AG10803 (cell line): ENCODE measurements around the gene PTPRD.

Experiments used
- DNase-seq: peaks from one replicate; pipeline ENCODE4 v3.0.0; 2010; ENCODE audit warnings: low read depth
- H3K4me3 ChIP-seq: 2 replicates; pipeline ENCODE4 v1.5.1; 2011; ENCODE audit warnings: mild to moderate bottlenecking, low read length, control low read depth
- TF ChIP-seq, protein P1 (sequence below): conservative IDR thresholded peaks from 2 replicates; pipeline ENCODE4 v1.5.1; 2011; ENCODE audit warnings: mild to moderate bottlenecking, low read length, control low read depth, inconsistent platforms

The PTPRD gene

DNA sequence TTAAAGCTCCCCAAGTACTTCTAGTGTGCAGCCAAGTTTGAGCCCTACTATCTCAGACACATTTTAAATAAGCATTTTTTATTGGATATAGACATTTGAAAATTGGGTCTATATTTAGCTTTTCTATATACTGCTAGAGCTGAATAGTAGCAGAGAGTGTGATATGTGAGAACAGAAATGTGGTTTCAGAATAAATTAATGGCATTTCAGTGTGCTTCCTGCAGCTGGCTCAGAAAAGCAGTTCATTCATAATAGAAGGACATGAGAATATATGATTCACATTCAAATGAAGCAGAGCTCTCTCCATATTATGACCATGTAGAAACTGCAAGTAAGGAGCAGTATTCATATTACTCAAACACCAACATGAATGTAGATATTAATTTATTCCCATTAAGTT, 464.0 kb downstream of the PTPRD start:
- no peak for DNase-seq
- no peak overlapping the region for H3K4me3 ChIP-seq
- TF ChIP-seq, protein P1, sequence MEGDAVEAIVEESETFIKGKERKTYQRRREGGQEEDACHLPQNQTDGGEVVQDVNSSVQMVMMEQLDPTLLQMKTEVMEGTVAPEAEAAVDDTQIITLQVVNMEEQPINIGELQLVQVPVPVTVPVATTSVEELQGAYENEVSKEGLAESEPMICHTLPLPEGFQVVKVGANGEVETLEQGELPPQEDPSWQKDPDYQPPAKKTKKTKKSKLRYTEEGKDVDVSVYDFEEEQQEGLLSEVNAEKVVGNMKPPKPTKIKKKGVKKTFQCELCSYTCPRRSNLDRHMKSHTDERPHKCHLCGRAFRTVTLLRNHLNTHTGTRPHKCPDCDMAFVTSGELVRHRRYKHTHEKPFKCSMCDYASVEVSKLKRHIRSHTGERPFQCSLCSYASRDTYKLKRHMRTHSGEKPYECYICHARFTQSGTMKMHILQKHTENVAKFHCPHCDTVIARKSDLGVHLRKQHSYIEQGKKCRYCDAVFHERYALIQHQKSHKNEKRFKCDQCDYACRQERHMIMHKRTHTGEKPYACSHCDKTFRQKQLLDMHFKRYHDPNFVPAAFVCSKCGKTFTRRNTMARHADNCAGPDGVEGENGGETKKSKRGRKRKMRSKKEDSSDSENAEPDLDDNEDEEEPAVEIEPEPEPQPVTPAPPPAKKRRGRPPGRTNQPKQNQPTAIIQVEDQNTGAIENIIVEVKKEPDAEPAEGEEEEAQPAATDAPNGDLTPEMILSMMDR: no peak

DNA sequence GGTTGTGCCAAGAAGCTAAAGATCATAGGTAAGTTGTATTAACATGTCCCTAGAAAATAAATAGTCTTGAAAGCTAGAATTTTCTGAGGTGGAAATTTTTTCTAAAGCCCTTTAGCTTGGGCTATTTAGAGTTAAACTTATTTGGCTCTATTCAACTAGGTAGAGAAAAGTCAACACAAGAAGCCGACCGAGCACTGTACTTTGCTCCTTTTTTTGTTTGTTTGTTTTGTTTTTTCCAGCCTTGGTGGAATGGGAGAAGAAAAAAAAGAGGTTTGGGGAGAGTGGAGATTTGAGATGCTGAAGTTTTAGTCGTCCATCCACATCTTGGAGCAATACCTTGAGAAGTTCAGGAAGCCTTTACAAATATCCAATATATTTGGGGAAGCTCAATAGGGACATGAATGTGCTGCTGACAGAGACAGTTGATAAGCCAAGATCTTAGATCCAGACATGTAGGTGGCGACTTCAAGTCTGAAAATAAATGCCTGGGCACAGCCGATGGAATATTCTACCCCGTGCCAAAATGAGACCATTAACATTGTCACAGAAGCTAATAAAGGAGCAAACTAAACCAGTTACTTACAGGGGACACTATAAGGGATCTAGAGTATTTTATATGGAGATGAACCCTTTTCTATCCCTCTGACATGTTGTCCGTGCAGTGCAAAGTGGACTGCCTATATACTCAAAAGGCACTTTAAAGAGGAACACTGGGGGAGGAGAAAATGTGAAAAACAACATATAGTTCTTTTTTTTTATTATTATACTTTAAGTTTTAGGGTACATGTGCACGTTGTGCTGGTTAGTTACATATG, 466.1 kb downstream of the PTPRD start:
- no peak overlapping the region for H3K4me3 ChIP-seq
- TF ChIP-seq, protein P1: no peak
- no peak for DNase-seq

DNA sequence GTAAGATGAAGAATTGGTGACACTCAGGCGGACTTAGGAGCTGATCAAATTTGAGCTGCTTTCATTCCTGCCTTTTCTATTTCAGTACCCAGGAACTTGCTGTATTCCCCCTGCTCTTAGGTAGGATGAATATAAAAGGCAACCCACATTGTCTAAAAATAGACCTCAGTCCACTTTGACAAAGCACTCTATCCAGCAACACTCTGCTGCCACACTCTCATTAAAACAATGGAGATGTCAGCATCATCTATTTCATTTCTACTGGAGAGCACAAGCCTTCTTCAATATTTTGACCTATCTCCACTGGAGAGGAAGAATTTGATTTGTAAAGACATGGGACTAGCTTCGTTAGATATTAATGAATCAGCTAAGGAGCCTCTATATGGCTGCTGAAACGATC, 468.4 kb downstream of the PTPRD start:
- no peak overlapping the region for H3K4me3 ChIP-seq
- TF ChIP-seq, protein P1: no peak
- no peak for DNase-seq

DNA sequence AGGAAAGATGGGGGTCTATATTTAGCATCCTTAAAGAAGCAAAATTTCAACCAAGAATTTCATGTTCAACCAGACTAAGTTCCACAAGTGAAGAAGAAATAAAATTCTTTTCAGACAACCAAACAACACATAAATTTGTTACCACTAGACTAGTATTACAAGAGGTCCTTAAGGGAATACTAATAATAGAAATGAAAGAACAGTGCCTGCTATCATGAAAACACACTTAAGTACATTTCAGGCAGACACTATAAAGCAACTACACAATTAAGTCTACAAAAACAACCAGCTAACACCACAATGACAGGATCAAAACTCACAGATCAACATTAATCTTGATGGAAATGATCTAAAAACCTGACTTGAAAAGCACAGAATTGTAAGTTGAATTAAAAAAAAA, 477.2 kb downstream of the PTPRD start:
- DNase-seq: no peak
- TF ChIP-seq, protein P1: no peak
- no peak overlapping the region for H3K4me3 ChIP-seq

DNA sequence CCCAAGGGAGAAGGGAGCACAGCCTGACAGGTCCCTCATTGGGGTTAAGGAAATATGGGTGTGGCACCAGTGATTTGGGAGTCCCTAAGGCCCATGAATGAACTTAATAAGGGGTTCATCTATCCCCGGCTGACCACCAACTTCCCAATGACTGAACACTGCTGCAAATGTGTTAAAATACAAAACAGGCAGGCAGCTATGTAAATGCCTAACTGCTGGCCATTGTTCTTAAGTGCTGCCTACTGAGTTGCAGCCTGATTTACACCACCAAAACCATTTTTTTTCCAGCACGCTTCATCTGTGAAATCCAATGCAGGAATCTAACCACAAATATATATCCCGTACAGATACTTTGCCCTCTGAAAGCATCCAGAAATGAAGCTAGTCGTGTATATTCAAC, 478.5 kb downstream of the PTPRD start:
- no peak overlapping the region for H3K4me3 ChIP-seq
- no peak for DNase-seq
- TF ChIP-seq, protein P1: no peak

DNA sequence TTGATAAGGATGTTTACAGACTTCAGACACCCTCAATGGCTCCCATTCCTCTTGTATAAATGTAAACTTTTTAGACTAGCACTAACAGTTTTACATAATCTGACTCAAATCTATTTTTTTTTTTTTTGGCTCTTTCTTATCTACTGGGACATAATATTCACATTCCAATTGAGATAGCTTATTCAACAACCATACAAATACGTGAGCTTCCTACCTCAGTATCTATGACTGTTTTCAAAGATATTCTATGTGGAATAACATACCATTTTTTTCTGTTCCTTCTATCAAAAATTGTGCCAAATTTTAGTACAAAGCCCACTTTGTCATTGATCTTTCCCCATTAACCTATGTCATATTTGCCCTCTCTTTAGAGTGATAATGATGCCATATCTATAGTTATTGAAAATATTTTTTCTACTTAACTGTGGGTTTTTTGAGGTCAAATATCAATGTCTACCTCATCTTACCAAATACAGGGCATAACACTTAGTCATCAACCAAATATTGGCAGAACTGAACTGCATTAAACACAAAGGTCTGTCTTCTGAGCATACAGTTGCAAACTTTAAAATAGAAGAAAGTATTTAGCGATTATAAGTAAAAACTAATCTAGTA, 482.6 kb downstream of the PTPRD start:
- TF ChIP-seq, protein P1: no peak
- H3K4me3 ChIP-seq: no peak overlapping the region
- no peak for DNase-seq

DNA sequence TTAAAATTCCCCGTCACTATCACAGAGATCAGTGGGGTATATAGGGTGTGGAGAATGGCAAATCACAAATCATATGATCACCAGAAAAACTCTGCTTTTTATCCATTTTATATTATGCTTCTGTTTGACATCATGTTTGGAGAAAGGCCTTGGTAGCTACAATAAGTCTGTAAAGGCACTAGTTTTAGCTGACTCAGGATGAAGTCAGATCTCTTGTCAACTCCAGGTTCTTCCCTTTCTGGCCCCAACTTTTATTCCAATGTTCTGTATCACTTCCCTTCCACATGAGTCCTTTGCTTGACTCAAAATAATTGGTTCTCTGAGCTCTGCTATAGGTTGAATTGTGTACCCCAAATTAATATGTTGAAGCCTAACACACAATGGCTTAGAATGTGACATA, 484.9 kb downstream of the PTPRD start:
- TF ChIP-seq, protein P1: no peak
- DNase-seq: no peak
- no peak overlapping the region for H3K4me3 ChIP-seq
